K562 (cell line): ENCODE results near the gene BAG5. TPM values are rescaled to one million over a fixed set of nuclear protein-coding genes. Genes with fewer than 3 reads are reported as not detected.

Experiments used
- ATAC-seq: fragments of 200-7000 bp; cut with Tn5 transposase; 3 replicates; pipeline ENCODE4 v1.9.1; 2020; ENCODE audit warnings: moderate library complexity
- BruUV-seq: library from RNA; stranded (reverse); fragments of 400-500 nt; replicated peaks from 2 replicates; lab custom pipeline; 2021; lab: Mats Ljungman, UMichigan
- CTCF ChIA-PET: fragments of 300-600 bp; formaldehyde crosslinking; extraction: SDS; loops from one replicate; lab custom pipeline; 2021; ENCODE audit warnings: low intra/inter-chr PET ratio; lab: Yijun Ruan, JAX
- POLR2A ChIA-PET: fragments of 300-600, 350-650 bp; sonication (Branson Sonifier 250); formaldehyde crosslinking; extraction: SDS; loops from one replicate; lab custom pipeline; 2021; ENCODE audit warnings: antibody characterized with exemption, inconsistent platforms; lab: Yijun Ruan, JAX
- DNase-seq, 4 experiments: peaks; one replicate each; pipeline versions ENCODE4 v3.0.0 to v3.0.0-alpha.2; 2011 to 2018; ENCODE audit warnings: low spot score in 3 of 4, mixed read lengths in 3 of 4; ENCODE audit errors: extremely low read depth in 1 of 4
- FAIRE-seq: peaks from 2 replicates; lab custom pipeline; 2011; peaks lifted over from hg19 to GRCh38; lab: Jason Lieb, UNC
- H2AFZ ChIP-seq: 2 replicates; pipeline ENCODE4 v1.6.0; 2011; ENCODE audit warnings: low read depth, low read length, control low read depth, inconsistent platforms
- H3K27ac ChIP-seq: fragments of 200-600 bp; 3 replicates; pipeline ENCODE4 v1.8.0; 2011; ENCODE audit warnings: low read depth, mild to moderate bottlenecking, control low read depth, inconsistent platforms, low read length, moderate library complexity, mixed read lengths; ENCODE audit errors: extremely low read depth
- H3K27me3 ChIP-seq, 2 experiments: fragments of 300-600 bp in 1 of 2; 2 replicates in 1 of 2; 3 replicates in 1 of 2; pipeline versions ENCODE4 v1.6.0 to v1.8.0; 2011; ENCODE audit warnings: inconsistent platforms in 2 of 2, low read length in 2 of 2, mild to moderate bottlenecking in 1 of 2, mixed read lengths in 1 of 2, moderate library complexity in 1 of 2; ENCODE audit not compliant: control insufficient read depth in 2 of 2, insufficient read depth in 2 of 2
- H3K36me3 ChIP-seq: fragments of 300-600 bp; 3 replicates; pipeline ENCODE4 v1.8.0; 2011; ENCODE audit warnings: mild to moderate bottlenecking, low read length, inconsistent platforms; ENCODE audit not compliant: control insufficient read depth, insufficient read depth
- H3K4me1 ChIP-seq, 2 experiments: fragments of 200-600 bp in 1 of 2; replicated peaks in 1 of 2; 2 replicates in 1 of 2; 3 replicates in 1 of 2; pipeline versions ENCODE4 v1.5.1 to v1.8.0; 2011; ENCODE audit warnings: inconsistent platforms in 2 of 2, low read length in 2 of 2, mild to moderate bottlenecking in 1 of 2, mixed read lengths in 1 of 2, moderate library complexity in 1 of 2; ENCODE audit not compliant: control insufficient read depth in 2 of 2, insufficient read depth in 2 of 2
- H3K4me2 ChIP-seq: 2 replicates; pipeline ENCODE4 v1.6.1; 2011; ENCODE audit warnings: low read length, control low read depth, inconsistent platforms, mixed read lengths; ENCODE audit not compliant: insufficient read depth
- H3K4me3 ChIP-seq: fragments of 200-600 bp; sonication (generic), shearing (Covaris generic); 2 replicates; pipeline ENCODE4 v1.5.1; 2016; ENCODE audit warnings: control low read depth, inconsistent platforms
- H3K79me2 ChIP-seq: fragments of 200-600 bp; 3 replicates; pipeline ENCODE4 v1.8.0; 2011; ENCODE audit warnings: low read length, inconsistent platforms; ENCODE audit not compliant: control insufficient read depth, insufficient read depth
- H3K9ac ChIP-seq, 2 experiments: 2 replicates each; pipeline versions ENCODE4 v1.6.0 to v1.6.1; 2011; ENCODE audit warnings: low read depth in 2 of 2, low read length in 2 of 2, control low read depth in 1 of 2, inconsistent platforms in 1 of 2, mild to moderate bottlenecking in 1 of 2, mixed read lengths in 1 of 2; ENCODE audit not compliant: insufficient read depth in 1 of 2
- H3K9me1 ChIP-seq: one replicate; pipeline ENCODE4 v1.6.0; 2011; ENCODE audit warnings: inconsistent platforms, mild to moderate bottlenecking, low read length, moderate library complexity; ENCODE audit not compliant: control insufficient read depth, insufficient read depth
- H3K9me3 ChIP-seq: replicated peaks from 2 replicates; pipeline ENCODE4 v1.5.1; 2011; ENCODE audit warnings: low read depth, low read length, inconsistent platforms; ENCODE audit not compliant: control insufficient read depth, insufficient read depth
- H4K20me1 ChIP-seq: replicated peaks from 2 replicates; pipeline ENCODE4 v1.6.1; 2011; ENCODE audit warnings: low read length, inconsistent platforms, mixed read lengths; ENCODE audit not compliant: control insufficient read depth, insufficient read depth
- ARID2 ChIP-seq: fragments of 450-650 bp; IDR thresholded peaks from 2 replicates; pipeline ENCODE4 v1.6.1; 2017; ENCODE audit warnings: antibody characterized with exemption, mild to moderate bottlenecking
- BDP1 ChIP-seq: IDR thresholded peaks from 3 replicates; pipeline ENCODE4 v1.6.1; 2011; ENCODE audit not compliant: insufficient read length, insufficient read depth
- HMG20A ChIP-seq: fragments of 450-650 bp; formaldehyde crosslinking; conservative IDR thresholded peaks from 2 replicates; pipeline ENCODE4 v1.4.0; 2020; ENCODE audit warnings: mild to moderate bottlenecking, mixed read lengths
- HNRNPK ChIP-seq: fragments of 200-400 bp; formaldehyde crosslinking; IDR thresholded peaks from one replicate; pipeline ENCODE4 v1.6.1; 2018; ENCODE audit warnings: mild to moderate bottlenecking, low read depth, low read length; ENCODE audit not compliant: poor library complexity, severe bottlenecking
- IFI16 ChIP-seq: fragments of 250-450 bp; sonication (Bioruptor Pico); IDR thresholded peaks from 2 replicates; pipeline ENCODE4 v2.1.2; 2022; ENCODE audit warnings: mild to moderate bottlenecking, inconsistent platforms
- MCM3 ChIP-seq: fragments of 450-650 bp; IDR thresholded peaks from 2 replicates; pipeline ENCODE4 v1.6.1; 2016
- MCM5 ChIP-seq: fragments of 450-650 bp; IDR thresholded peaks from 2 replicates; pipeline ENCODE4 v1.6.1; 2016; ENCODE audit warnings: low read depth
- NR1H2 ChIP-seq: sonication (generic); formaldehyde crosslinking; IDR thresholded peaks from 2 replicates; pipeline ENCODE4 v1.4.0; 2020; ENCODE audit warnings: mild to moderate bottlenecking, missing genetic modification reagents
- PHTF2 ChIP-seq: fragments of 250-450 bp; sonication (Bioruptor Pico); IDR thresholded peaks from 2 replicates; pipeline ENCODE4 v1.5.0; 2021; ENCODE audit warnings: mild to moderate bottlenecking
- SP1 ChIP-seq: sonication (generic); formaldehyde crosslinking; IDR thresholded peaks from 2 replicates; pipeline ENCODE4 v1.8.1; 2022; ENCODE audit warnings: mild to moderate bottlenecking, missing genetic modification reagents
- TCF3 ChIP-seq: sonication (generic); formaldehyde crosslinking; IDR thresholded peaks from 2 replicates; pipeline ENCODE4 v1.4.0; 2020; ENCODE audit warnings: mild to moderate bottlenecking, missing genetic modification reagents
- ZBTB9 ChIP-seq: fragments of 450-650 bp; formaldehyde crosslinking; IDR thresholded peaks from 2 replicates; pipeline ENCODE4 v1.4.0; 2020; ENCODE audit warnings: mild to moderate bottlenecking, moderate library complexity
- ZNF165 ChIP-seq: fragments of 250-450 bp; sonication (Bioruptor Pico); IDR thresholded peaks from 2 replicates; pipeline ENCODE4 v1.4.0; 2020; ENCODE audit warnings: borderline replicate concordance
- WGBS: fragments of 100-300 bp; shearing (Covaris generic); methylation state at CpG from one replicate; pipeline ENCODE4 v1.1.6; 2016; ENCODE audit warnings: low coverage, mixed read lengths; ENCODE audit not compliant: insufficient coverage; ENCODE audit errors: missing lambda C conversion rate; 5-methylcytosine and 5-hydroxymethylcytosine counted together
- in situ Hi-C: fragments of 300-500 bp; cut with MboI; formaldehyde crosslinking; loops from 4 replicates; pipeline ENCODE4 v1.15.0; 2018; ENCODE audit warnings: inconsistent platforms, mixed read lengths
- intact Hi-C: fragments of 100-400 bp; cut with micrococcal nuclease; formaldehyde crosslinking; loops from 2 replicates; pipeline ENCODE4 v1.14.2; 2022
- polyA plus RNA-seq, 8 experiments: library from polyadenylated mRNA; depleted of rRNA in 4 of 8; stranded (reverse) in 5 of 8; unstranded in 3 of 8; fragments of >200 nt; fragmentation: Nextera tagmentation in 2 of 8; fragmentation: Illumina TruSeq in 1 of 8; extraction: Ambion mirVana in 2 of 8; extraction: Trizol in 1 of 8; gene quantifications; 2 replicates each; pipeline versions ENCODE4 v1.2.1 to v1.2.3, GENCODE V29; 2011 to 2014; ENCODE audit warnings: inconsistent platforms in 1 of 8, missing spikeins in 1 of 8
- total RNA-seq, 7 experiments: library from RNA; depleted of rRNA in 6 of 7; stranded (reverse); fragments of >200 nt in 6 of 7; fragmentation: Illumina TruSeq in 2 of 7; extraction: Trizol in 2 of 7; gene quantifications; 2 replicates each; pipeline versions ENCODE4 v1.2.1 to v1.2.3, GENCODE V29; 2011 to 2021; ENCODE audit warnings: low replicate concordance in 1 of 7
- TF ChIP-seq, protein P1 (sequence below), 2 experiments: fragments of 450-650 bp; IDR thresholded peaks; 2 replicates each; pipeline ENCODE4 v1.6.1; 2018; ENCODE audit warnings: mild to moderate bottlenecking in 2 of 2, low read depth in 1 of 2; ENCODE audit not compliant: partially characterized antibody in 2 of 2

The BAG5 gene
- total and polyA plus RNA-seq, 9 of the 15 experiments (the other 6 are each of a cell fraction or from before 2014, with no cell fraction given), result 7.9 to 21.4 (median 13.2) TPM

- intact Hi-C loops (loop anchor here (5.0 kb wide), 1 partner anchor 46 kb away; the partner anchor contains the start of genes BAG5 and COA8), in situ Hi-C loops (no loop called here)
- ATAC-seq (no peak), DNase-seq (no peak), FAIRE-seq (no peak)
- BruUV-seq, result no TSS peak
- H3K36me3 ChIP-seq, result peaks cover 26% of the 10 kb centered on the region; the same call in 1 of the 3 replicates
- CTCF ChIA-PET, result no interaction called here
- peaks cover 13% of the 10 kb centered on the region; the same call in 1 of the 2 replicates for H4K20me1 ChIP-seq
- H3K27me3 ChIP-seq, result no peaks in the 10 kb centered on the region
- WGBS, result 71% methylated on average over 10 of the region's 10 CpGs
- H3K9ac ChIP-seq, result no peak overlapping the region
- no peaks in the 10 kb centered on the region for H3K9me1 ChIP-seq
- POLR2A ChIA-PET, result interaction anchor here (0.8 kb wide), 1 partner anchor 11 kb away, joined by 4 read pairs; no protein-coding TSS in a partner anchor
- H3K9me3 ChIP-seq, result no peaks in the 10 kb centered on the region
- H3K4me1 ChIP-seq, result peaks cover 30 to 63% of the 10 kb centered on the region in 2 experiments
- H3K4me3 ChIP-seq, result no peak overlapping the region
- peaks cover 14% of the 10 kb centered on the region for H3K79me2 ChIP-seq
- no peak overlapping the region for H3K4me2 ChIP-seq
- no peak overlapping the region for H3K27ac ChIP-seq
- no peak overlapping the region for H2AFZ ChIP-seq
- TF ChIP-seq ZNF165 (CRISPR knock-in tag) (no peak), TCF3 (CRISPR knock-in tag) (no peak), BDP1 (no peak), MCM3 (no peak), ARID2 (no peak), PHTF2 (no peak), HMG20A (CRISPR knock-in tag) (no peak), MCM5 (no peak), SP1 (CRISPR knock-in tag) (no peak), HNRNPK (no peak), ZBTB9 (CRISPR knock-in tag) (no peak), NR1H2 (CRISPR knock-in tag) (no peak), IFI16 (CRISPR knock-in tag) (no peak)
- TF ChIP-seq, protein P1, sequence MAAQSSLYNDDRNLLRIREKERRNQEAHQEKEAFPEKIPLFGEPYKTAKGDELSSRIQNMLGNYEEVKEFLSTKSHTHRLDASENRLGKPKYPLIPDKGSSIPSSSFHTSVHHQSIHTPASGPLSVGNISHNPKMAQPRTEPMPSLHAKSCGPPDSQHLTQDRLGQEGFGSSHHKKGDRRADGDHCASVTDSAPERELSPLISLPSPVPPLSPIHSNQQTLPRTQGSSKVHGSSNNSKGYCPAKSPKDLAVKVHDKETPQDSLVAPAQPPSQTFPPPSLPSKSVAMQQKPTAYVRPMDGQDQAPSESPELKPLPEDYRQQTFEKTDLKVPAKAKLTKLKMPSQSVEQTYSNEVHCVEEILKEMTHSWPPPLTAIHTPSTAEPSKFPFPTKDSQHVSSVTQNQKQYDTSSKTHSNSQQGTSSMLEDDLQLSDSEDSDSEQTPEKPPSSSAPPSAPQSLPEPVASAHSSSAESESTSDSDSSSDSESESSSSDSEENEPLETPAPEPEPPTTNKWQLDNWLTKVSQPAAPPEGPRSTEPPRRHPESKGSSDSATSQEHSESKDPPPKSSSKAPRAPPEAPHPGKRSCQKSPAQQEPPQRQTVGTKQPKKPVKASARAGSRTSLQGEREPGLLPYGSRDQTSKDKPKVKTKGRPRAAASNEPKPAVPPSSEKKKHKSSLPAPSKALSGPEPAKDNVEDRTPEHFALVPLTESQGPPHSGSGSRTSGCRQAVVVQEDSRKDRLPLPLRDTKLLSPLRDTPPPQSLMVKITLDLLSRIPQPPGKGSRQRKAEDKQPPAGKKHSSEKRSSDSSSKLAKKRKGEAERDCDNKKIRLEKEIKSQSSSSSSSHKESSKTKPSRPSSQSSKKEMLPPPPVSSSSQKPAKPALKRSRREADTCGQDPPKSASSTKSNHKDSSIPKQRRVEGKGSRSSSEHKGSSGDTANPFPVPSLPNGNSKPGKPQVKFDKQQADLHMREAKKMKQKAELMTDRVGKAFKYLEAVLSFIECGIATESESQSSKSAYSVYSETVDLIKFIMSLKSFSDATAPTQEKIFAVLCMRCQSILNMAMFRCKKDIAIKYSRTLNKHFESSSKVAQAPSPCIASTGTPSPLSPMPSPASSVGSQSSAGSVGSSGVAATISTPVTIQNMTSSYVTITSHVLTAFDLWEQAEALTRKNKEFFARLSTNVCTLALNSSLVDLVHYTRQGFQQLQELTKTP (IDR thresholded peaks at IDR 0.05; ENCODE audit: low read depth in 1 of 2, partially characterized antibody in 2 of 2), result no peak
These were observed 45.9 kb downstream of the BAG5 start for GRCh38 chr14:103516426-103517173.
